IPS DF 6.9 (cell line): Measurements from ENCODE around the gene ZNF74.

Experiments
- DNase-seq: peaks from one replicate; pipeline ENCODE4 v3.0.0-alpha.2; 2013; ENCODE audit warnings: low read depth, low spot score
- H3K27ac ChIP-seq: one replicate; pipeline ENCODE4 v1.5.1; 2013; ENCODE audit warnings: low read length, control low read depth
- H3K27me3 ChIP-seq: 2 replicates; pipeline ENCODE4 v1.6.1; 2013; ENCODE audit warnings: mild to moderate bottlenecking, low read length; ENCODE audit not compliant: control insufficient read depth, insufficient read depth
- H3K36me3 ChIP-seq: 2 replicates; pipeline ENCODE4 v1.6.1; 2013; ENCODE audit warnings: low read length; ENCODE audit not compliant: control insufficient read depth, insufficient read depth
- H3K4me1 ChIP-seq: 2 replicates; pipeline ENCODE4 v1.6.1; 2013; ENCODE audit warnings: low read length; ENCODE audit not compliant: control insufficient read depth, insufficient read depth
- H3K4me3 ChIP-seq: 2 replicates; pipeline ENCODE4 v1.5.1; 2013; ENCODE audit warnings: mild to moderate bottlenecking, low read length
- H3K9me3 ChIP-seq: 2 replicates; pipeline ENCODE4 v1.6.1; 2013; ENCODE audit warnings: low read length, inconsistent platforms; ENCODE audit not compliant: control insufficient read depth, insufficient read depth
- WGBS: extraction: QIAGEN DNeasy Blood & Tissue Kit; methylation state at CpG from one replicate; pipeline ENCODE4 v1.1.7; 2013; ENCODE audit warnings: mixed read lengths, missing lambda C conversion rate; ENCODE audit not compliant: insufficient read length, insufficient coverage; 5-methylcytosine and 5-hydroxymethylcytosine counted together

ZNF74 gene

GRCh38 chr22:20426259-20426615 lies 32.3 kb downstream of the ZNF74 start:
- DNase-seq, result no peak
- H3K9me3 ChIP-seq, result no peaks in the 10 kb centered on the region
- H3K27me3 ChIP-seq, result peaks cover 2% of the 10 kb centered on the region; the same call in 1 of the 2 replicates
- peaks cover 13% of the 10 kb centered on the region for H3K4me1 ChIP-seq
- no peaks in the 10 kb centered on the region; the same call in 1 of the 2 replicates for H3K36me3 ChIP-seq
- no peak overlapping the region for H3K27ac ChIP-seq
- H3K4me3 ChIP-seq, result 0 out of 2 replicates have a peak overlapping the region, but pooled peaks have one; percentile 3
- WGBS, result no CpG with 5 or more reads among the region's 12 CpGs

GRCh38 chr22:20427104-20427944 lies 33.4 kb downstream of the ZNF74 start:
- H3K36me3 ChIP-seq, result no peaks in the 10 kb centered on the region; the same call in 1 of the 2 replicates
- peaks cover 16% of the 10 kb centered on the region for H3K4me1 ChIP-seq
- H3K27me3 ChIP-seq, result peaks cover 2% of the 10 kb centered on the region; the same call in 1 of the 2 replicates
- H3K27ac ChIP-seq, result no peak overlapping the region
- H3K4me3 ChIP-seq, result no peak overlapping the region
- WGBS, result no CpG with 5 or more reads among the region's 8 CpGs
- H3K9me3 ChIP-seq, result no peaks in the 10 kb centered on the region
- DNase-seq, result no peak

- Histone ChIP-seq H3K27me3 (peaks cover 2% of the 10 kb centered on the region; the same call in 1 of the 2 replicates), H3K36me3 (no peaks in the 10 kb centered on the region; the same call in 1 of the 2 replicates), H3K4me1 (peaks cover 16% of the 10 kb centered on the region), H3K27ac (no peak overlapping the region), H3K4me3 (no peak overlapping the region), H3K9me3 (no peaks in the 10 kb centered on the region)
- DNase-seq, result no peak
- no CpG with 5 or more reads among the region's 4 CpGs for WGBS
These were observed 34.0 kb downstream of the ZNF74 start for GRCh38 chr22:20427945-20428417.

- Histone ChIP-seq H3K36me3 (no peaks in the 10 kb centered on the region; the same call in 1 of the 2 replicates), H3K4me3 (no peak overlapping the region), H3K27me3 (peaks cover 2% of the 10 kb centered on the region; the same call in 1 of the 2 replicates)
These were observed 34.7 kb downstream of the ZNF74 start for GRCh38 chr22:20428496-20429253.

GRCh38 chr22:20429254-20430100 lies 35.5 kb downstream of the ZNF74 start:
- Histone ChIP-seq H3K27ac (no peak overlapping the region), H3K36me3 (no peaks in the 10 kb centered on the region; the same call in 1 of the 2 replicates), H3K4me3 (no peak overlapping the region), H3K9me3 (no peaks in the 10 kb centered on the region), H3K4me1 (peaks cover 16% of the 10 kb centered on the region), H3K27me3 (peaks cover 2% of the 10 kb centered on the region; the same call in 1 of the 2 replicates)
- DNase-seq, result no peak
- WGBS, result no CpG with 5 or more reads among the region's 75 CpGs

More at GRCh38 chr22:20428496-20429253, 34.7 kb downstream of the ZNF74 start:
- DNase-seq, result no peak
- no peaks in the 10 kb centered on the region for H3K9me3 ChIP-seq
- H3K4me1 ChIP-seq, result peaks cover 16% of the 10 kb centered on the region
- no CpG with 5 or more reads among the region's 23 CpGs for WGBS
- H3K27ac ChIP-seq, result no peak overlapping the region

GRCh38 chr22:20430101-20430719 lies 36.3 kb downstream of the ZNF74 start:
- DNase-seq, result no peak
- H3K36me3 ChIP-seq, result no peaks in the 10 kb centered on the region; the same call in 1 of the 2 replicates
- H3K9me3 ChIP-seq, result no peaks in the 10 kb centered on the region
- no CpG with 5 or more reads among the region's 37 CpGs for WGBS
- H3K27me3 ChIP-seq, result peaks cover 2% of the 10 kb centered on the region; the same call in 1 of the 2 replicates
- H3K4me3 ChIP-seq, result peak overlapping the region; percentile 7; the same call in 1 of the 2 replicates
- H3K4me1 ChIP-seq, result peaks cover 16% of the 10 kb centered on the region
- H3K27ac ChIP-seq, result no peak overlapping the region

- H3K27me3 ChIP-seq, result peaks cover 8% of the 10 kb centered on the region
- no peaks in the 10 kb centered on the region for H3K9me3 ChIP-seq
- H3K36me3 ChIP-seq, result no peaks in the 10 kb centered on the region; the same call in 1 of the 2 replicates
- H3K4me1 ChIP-seq, result peaks cover 16% of the 10 kb centered on the region
- WGBS, result no CpG with 5 or more reads among the region's 94 CpGs
- H3K4me3 ChIP-seq, result peak overlapping the region; percentile 13; the same call in 1 of the 2 replicates
- H3K27ac ChIP-seq, result no peak overlapping the region
- no peak for DNase-seq
These were observed 37.0 kb downstream of the ZNF74 start for GRCh38 chr22:20430720-20431510.

GRCh38 chr22:20431511-20432192 lies 37.7 kb downstream of the ZNF74 start:
- no CpG with 5 or more reads among the region's 50 CpGs for WGBS
- peaks cover 10% of the 10 kb centered on the region for H3K27me3 ChIP-seq
- H3K27ac ChIP-seq, result no peak overlapping the region

More at GRCh38 chr22:20431511-20432192, 37.7 kb downstream of the ZNF74 start:
- H3K4me1 ChIP-seq, result peaks cover 16% of the 10 kb centered on the region
- peak overlapping the region; percentile 22; the same call in 1 of the 2 replicates for H3K4me3 ChIP-seq
- no peaks in the 10 kb centered on the region for H3K9me3 ChIP-seq
- no peaks in the 10 kb centered on the region; the same call in 1 of the 2 replicates for H3K36me3 ChIP-seq
- no peak for DNase-seq
